Lung (tissue), 12 donors: ENCODE measurements around the gene VPS39. TPM values are rescaled to one million over a fixed set of nuclear protein-coding genes. Genes with fewer than 3 reads are reported as not detected.

Experiments used
- ATAC-seq: fragments of 200-7000 bp; cut with Tn5 transposase; one replicate; pipeline ENCODE4 v1.9.1; 2020; ENCODE audit warnings: moderate number of reproducible peaks; ENCODE audit not compliant: insufficient read depth, low FRiP score
- DNase-seq, 3 donors: peaks; one replicate each; pipeline ENCODE4 v3.0.0-alpha.2; 2013 to 2017
- H3K27ac ChIP-seq, 2 donors: one replicate each; pipeline ENCODE4 v1.5.1; 2013; ENCODE audit warnings: mild to moderate bottlenecking in 2 of 2, moderate library complexity in 2 of 2, control low read depth in 1 of 2, inconsistent platforms in 1 of 2, low read depth in 1 of 2, low read length in 1 of 2
- H3K27me3 ChIP-seq, 3 donors: one replicate each; pipeline ENCODE4 v1.5.1; 2013; ENCODE audit warnings: low read length in 2 of 3; ENCODE audit not compliant: control insufficient read depth in 3 of 3, insufficient read depth in 3 of 3
- H3K36me3 ChIP-seq, 4 donors: one replicate each; pipeline ENCODE4 v1.5.1; 2013; ENCODE audit warnings: low read length in 4 of 4, mild to moderate bottlenecking in 1 of 4, moderate library complexity in 1 of 4; ENCODE audit not compliant: control insufficient read depth in 4 of 4, insufficient read depth in 4 of 4
- H3K4me1 ChIP-seq, 5 donors: one replicate each; pipeline ENCODE4 v1.5.1; 2013; ENCODE audit warnings: low read length in 5 of 5, mild to moderate bottlenecking in 2 of 5, moderate library complexity in 1 of 5; ENCODE audit not compliant: control insufficient read depth in 5 of 5, insufficient read depth in 5 of 5
- H3K4me3 ChIP-seq: one replicate; pipeline ENCODE4 v1.5.1; 2013; ENCODE audit warnings: mild to moderate bottlenecking, control low read depth, moderate library complexity
- H3K9ac ChIP-seq, 2 donors: one replicate each; pipeline ENCODE4 v1.5.1; 2013; ENCODE audit warnings: low read length in 2 of 2, control low read depth in 1 of 2; ENCODE audit not compliant: insufficient read depth in 1 of 2
- H3K9me3 ChIP-seq, 4 donors: one replicate each; pipeline ENCODE4 v1.5.1; 2013; ENCODE audit warnings: low read length in 3 of 4, mild to moderate bottlenecking in 1 of 4, moderate library complexity in 1 of 4; ENCODE audit not compliant: control insufficient read depth in 4 of 4, insufficient read depth in 3 of 4
- CTCF ChIP-seq: IDR thresholded peaks from 2 replicates; pipeline ENCODE4 v1.5.1; 2012; ENCODE audit warnings: mild to moderate bottlenecking; ENCODE audit errors: control extremely low read depth, extremely low read depth
- WGBS, 2 donors: extraction: QIAGEN DNeasy Blood & Tissue Kit; methylation state at CpG; one replicate each; pipeline ENCODE4 v1.1.7; 2013; 5-methylcytosine and 5-hydroxymethylcytosine counted together
- polyA plus RNA-seq, 2 donors: library from polyadenylated mRNA; stranded (reverse); fragments of 200-250 nt; gene quantifications; one replicate each; pipeline ENCODE4 v1.2.1, GENCODE V29; 2013
- total RNA-seq, 2 donors: library from RNA; depleted of rRNA in 1 of 2; stranded (reverse); fragments of >200 nt in 1 of 2; gene quantifications; one replicate each; pipeline ENCODE4 v1.2.1, GENCODE V29; 2014 to 2021
- donor health status: control.
- donor health status: control.
- donor health status: Bipolar disorder and iron deficiency.
- donor health status: healthy.
- donor health status: DM: yes; HTN: yes; CAD: no.

VPS39 gene
- total and polyA plus RNA-seq, 4 donors, result 29.4 to 99.1 (median 51.5) TPM

GRCh38 chr15:42140383-42141070 is 67.6 kb downstream of the VPS39 start:
- Histone ChIP-seq H3K36me3 (no peaks in the 10 kb centered on the region), H3K9ac (no peak overlapping the region), H3K4me3 (no peak overlapping the region), H3K4me1 (no peaks in the 10 kb centered on the region), H3K9me3 (no peaks in the 10 kb centered on the region), H3K27ac (no peak overlapping the region), H3K27me3 (no peaks in the 10 kb centered on the region)
- WGBS, 2 donors, result 88 to 92% methylated on average over 8 of the region's 8 CpGs
- ATAC-seq, result no peak
- TF ChIP-seq CTCF, result no peak
- no peak for DNase-seq

- no peaks in the 10 kb centered on the region for H3K27me3 ChIP-seq
- no peak overlapping the region for H3K27ac ChIP-seq
- no peaks in the 10 kb centered on the region for H3K4me1 ChIP-seq
- TF ChIP-seq CTCF, result no peak
- H3K4me3 ChIP-seq, result no peak overlapping the region
- no peaks in the 10 kb centered on the region for H3K9me3 ChIP-seq
- no peak for DNase-seq
- no peak for ATAC-seq
- no peaks in the 10 kb centered on the region for H3K36me3 ChIP-seq
- H3K9ac ChIP-seq, result no peak overlapping the region
- 79 to 87% methylated on average over 6 of the region's 6 CpGs for WGBS, 2 donors
These were observed 68.5 kb downstream of the VPS39 start for GRCh38 chr15:42139596-42139995.

- Histone ChIP-seq H3K9ac (no peak overlapping the region), H3K27me3 (no peaks in the 10 kb centered on the region), H3K36me3 (no peaks in the 10 kb centered on the region), H3K27ac (no peak overlapping the region), H3K4me1 (no peaks in the 10 kb centered on the region), H3K4me3 (no peak overlapping the region), H3K9me3 (no peaks in the 10 kb centered on the region)
- no peak for DNase-seq
- 39 to 67% methylated on average over 3 of the region's 3 CpGs for WGBS, 2 donors
- no peak for ATAC-seq
- TF ChIP-seq CTCF, result no peak
These were observed 69.1 kb downstream of the VPS39 start for GRCh38 chr15:42138968-42139386.

- no peak for TF ChIP-seq CTCF
- Histone ChIP-seq H3K27me3 (no peaks in the 10 kb centered on the region), H3K9ac (no peak overlapping the region), H3K9me3 (no peaks in the 10 kb centered on the region), H3K27ac (no peak overlapping the region), H3K36me3 (no peaks in the 10 kb centered on the region), H3K4me1 (no peaks in the 10 kb centered on the region), H3K4me3 (no peak overlapping the region)
- DNase-seq (no peak), ATAC-seq (no peak)
- WGBS, 2 donors, result 87 to 93% methylated on average over 4 of the region's 4 CpGs
These were observed 69.7 kb downstream of the VPS39 start for GRCh38 chr15:42138411-42138810.
